ENCODE measurements around the gene FBRS.

The FBRS gene

DNA sequence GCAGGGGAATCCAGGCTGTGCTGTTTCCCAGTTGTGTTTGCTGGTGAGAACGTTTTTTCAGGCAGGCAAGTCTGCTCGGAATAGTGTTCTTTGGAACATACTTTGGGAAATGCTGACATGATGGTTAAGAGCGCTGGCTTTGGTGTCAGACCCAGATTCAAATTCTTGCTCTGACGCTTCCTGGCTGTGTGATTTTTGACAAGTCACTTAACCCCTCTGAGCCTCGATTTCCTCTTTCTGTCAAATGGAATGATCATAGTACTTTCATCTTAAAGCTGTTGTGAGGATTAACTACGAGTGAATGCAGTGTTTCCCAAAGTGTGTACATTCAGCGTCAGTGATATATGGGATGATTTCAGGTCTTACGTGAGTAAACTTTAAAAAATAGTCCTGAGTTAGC is 4.8 kb downstream of the FBRS start:
- DNase-seq (ENCODE audit: insufficient read length, low spot score) (no peak), FAIRE-seq (no peak)
- TF ChIP-seq POU2F2 (IDR thresholded peaks at IDR 0.05; ENCODE audit: low read depth, low read length) (no peak), POLR2AphosphoS5 (IDR thresholded peaks at IDR 0.05; ENCODE audit: low read depth, low read length) (no peak), POLR2A (IDR thresholded peaks at IDR 0.05; ENCODE audit: low read depth, low read length) (no peak), TAF1 (IDR thresholded peaks at IDR 0.05; ENCODE audit: low read depth, low read length) (no peak), SPI1 (IDR thresholded peaks at IDR 0.05; ENCODE audit: low read depth, low read length) (no peak), PAX5 (IDR thresholded peaks at IDR 0.05; ENCODE audit: insufficient read depth, low read length, severe bottlenecking) (no peak)

DNA sequence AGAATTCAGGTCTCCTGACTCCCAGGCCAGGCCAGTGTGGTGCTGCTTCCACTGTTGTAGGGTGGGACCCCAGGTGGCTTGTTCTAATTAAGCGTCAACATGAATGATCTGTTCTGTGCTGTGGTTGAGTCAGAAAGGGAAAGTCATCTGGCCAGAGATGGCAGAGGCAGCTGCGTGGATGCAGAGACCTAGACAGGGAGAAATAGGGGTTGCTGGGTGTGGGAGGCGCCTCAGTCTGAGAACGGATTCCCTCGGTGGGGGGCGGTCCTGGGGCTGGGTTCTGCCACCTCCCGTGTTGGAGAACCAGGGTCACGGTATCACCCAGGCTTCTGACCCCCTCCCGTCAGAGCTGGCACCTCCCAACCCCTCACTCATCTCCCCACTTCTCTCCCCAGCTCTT is 5.6 kb downstream of the FBRS start:
- no peak for TF ChIP-seq POLR2A (IDR thresholded peaks at IDR 0.05; ENCODE audit: low read depth, low read length)
- no peak for TF ChIP-seq POLR2AphosphoS5 (IDR thresholded peaks at IDR 0.05; ENCODE audit: low read depth, low read length)
- no peak for TF ChIP-seq PAX5 (IDR thresholded peaks at IDR 0.05; ENCODE audit: insufficient read depth, low read length, severe bottlenecking)
- no peak for TF ChIP-seq TAF1 (IDR thresholded peaks at IDR 0.05; ENCODE audit: low read depth, low read length)
- TF ChIP-seq POU2F2 (IDR thresholded peaks at IDR 0.05; ENCODE audit: low read depth, low read length) = no peak
- TF ChIP-seq SPI1 (IDR thresholded peaks at IDR 0.05; ENCODE audit: low read depth, low read length) = no peak
- DNase-seq (ENCODE audit: insufficient read length, low spot score) (no peak), FAIRE-seq (no peak)

DNA sequence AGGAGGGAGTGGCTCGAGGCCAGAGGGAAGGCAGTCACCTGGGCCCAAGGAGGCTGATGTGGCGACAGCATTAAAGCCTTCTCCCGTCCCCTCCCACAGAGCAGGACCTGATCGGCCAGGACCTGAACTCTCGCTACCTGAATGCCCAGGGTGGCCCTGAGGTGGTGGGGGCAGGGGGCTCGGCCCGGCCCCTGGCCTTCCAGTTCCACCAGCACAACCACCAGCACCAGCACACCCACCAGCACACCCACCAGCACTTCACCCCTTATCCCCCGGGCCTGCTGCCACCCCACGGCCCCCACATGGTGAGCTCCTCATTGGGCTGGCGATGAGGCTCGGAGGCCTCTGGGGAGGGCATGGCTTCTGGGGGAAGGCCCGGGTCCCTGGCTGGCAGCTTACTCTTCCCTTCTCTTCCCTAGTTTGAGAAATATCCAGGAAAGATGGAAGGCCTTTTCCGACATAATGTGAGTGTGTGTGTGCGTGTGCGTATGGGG is 6.4 kb downstream of the FBRS start:
- DNase-seq (ENCODE audit: insufficient read length, low spot score) (no peak), FAIRE-seq (no peak)
- TF ChIP-seq POU2F2 (IDR thresholded peaks at IDR 0.05; ENCODE audit: low read depth, low read length) (no peak), PAX5 (IDR thresholded peaks at IDR 0.05; ENCODE audit: insufficient read depth, low read length, severe bottlenecking) (no peak), POLR2AphosphoS5 (IDR thresholded peaks at IDR 0.05; ENCODE audit: low read depth, low read length) (no peak), TAF1 (IDR thresholded peaks at IDR 0.05; ENCODE audit: low read depth, low read length) (no peak), POLR2A (IDR thresholded peaks at IDR 0.05; ENCODE audit: low read depth, low read length) (no peak), SPI1 (IDR thresholded peaks at IDR 0.05; ENCODE audit: low read depth, low read length) (no peak)

DNA sequence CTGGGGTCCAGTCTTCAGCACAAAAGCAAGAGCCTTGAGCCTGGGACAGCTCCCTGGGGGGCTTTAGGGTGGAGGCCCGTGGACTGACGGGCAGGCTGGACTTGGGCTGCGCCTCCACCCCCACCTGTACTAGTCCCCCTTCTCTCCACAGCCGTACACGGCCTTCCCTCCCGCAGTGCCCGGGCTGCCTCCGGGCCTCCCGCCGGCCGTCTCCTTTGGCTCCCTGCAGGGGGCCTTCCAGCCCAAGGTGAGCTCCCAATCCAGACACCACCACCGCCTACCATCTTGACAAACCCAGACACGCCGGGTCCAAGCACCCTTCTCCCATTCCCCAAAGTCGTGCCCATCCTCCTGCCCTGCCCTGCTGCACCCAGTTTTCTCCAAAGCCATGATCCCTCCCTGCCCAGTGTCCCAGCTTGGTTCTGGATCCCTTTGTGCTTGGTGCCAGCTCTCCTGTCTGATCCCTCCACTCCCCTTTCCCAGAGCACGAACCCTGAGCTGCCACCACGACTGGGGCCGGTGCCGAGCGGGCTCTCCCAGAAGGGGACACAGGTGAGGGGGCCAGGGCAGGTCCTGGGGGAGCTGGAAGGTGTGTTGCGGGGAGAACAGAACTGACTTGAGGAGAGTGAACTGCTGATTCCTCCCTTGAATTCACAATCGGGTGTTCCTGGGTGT is 7.1 kb downstream of the FBRS start:
- TF ChIP-seq POU2F2 (IDR thresholded peaks at IDR 0.05; ENCODE audit: low read depth, low read length) = no peak
- no peak for TF ChIP-seq POLR2A (IDR thresholded peaks at IDR 0.05; ENCODE audit: low read depth, low read length)
- no peak for TF ChIP-seq PAX5 (IDR thresholded peaks at IDR 0.05; ENCODE audit: insufficient read depth, low read length, severe bottlenecking)
- no peak for TF ChIP-seq SPI1 (IDR thresholded peaks at IDR 0.05; ENCODE audit: low read depth, low read length)
- no peak for TF ChIP-seq POLR2AphosphoS5 (IDR thresholded peaks at IDR 0.05; ENCODE audit: low read depth, low read length)
- no peak for TF ChIP-seq TAF1 (IDR thresholded peaks at IDR 0.05; ENCODE audit: low read depth, low read length)
- FAIRE-seq (no peak), DNase-seq (ENCODE audit: insufficient read length, low spot score) (no peak)

DNA sequence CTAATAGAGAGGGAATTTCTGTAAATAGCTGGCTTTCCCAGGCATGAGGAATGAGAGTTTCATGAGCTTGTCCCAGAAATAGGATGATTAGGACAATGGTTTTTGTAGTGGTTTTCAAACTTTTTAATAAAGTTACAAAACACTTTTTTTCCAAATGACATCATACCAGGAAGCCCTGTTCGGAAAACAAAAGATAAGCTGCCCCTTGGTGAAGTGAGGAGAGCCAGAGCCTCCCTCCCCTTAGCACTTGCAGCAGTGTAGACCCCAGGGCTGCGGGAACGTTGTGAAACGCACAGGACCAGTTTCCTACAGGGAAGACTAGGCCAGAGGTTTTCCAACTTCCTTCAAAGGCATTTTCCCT is 7.6 kb downstream of the FBRS start:
- no peak for TF ChIP-seq SPI1 (IDR thresholded peaks at IDR 0.05; ENCODE audit: low read depth, low read length)
- no peak for TF ChIP-seq POLR2A (IDR thresholded peaks at IDR 0.05; ENCODE audit: low read depth, low read length)
- TF ChIP-seq POLR2AphosphoS5 (IDR thresholded peaks at IDR 0.05; ENCODE audit: low read depth, low read length) = no peak
- TF ChIP-seq POU2F2 (IDR thresholded peaks at IDR 0.05; ENCODE audit: low read depth, low read length) = no peak
- TF ChIP-seq PAX5 (IDR thresholded peaks at IDR 0.05; ENCODE audit: insufficient read depth, low read length, severe bottlenecking) = no peak
- no peak for TF ChIP-seq TAF1 (IDR thresholded peaks at IDR 0.05; ENCODE audit: low read depth, low read length)
- FAIRE-seq = no peak

DNA sequence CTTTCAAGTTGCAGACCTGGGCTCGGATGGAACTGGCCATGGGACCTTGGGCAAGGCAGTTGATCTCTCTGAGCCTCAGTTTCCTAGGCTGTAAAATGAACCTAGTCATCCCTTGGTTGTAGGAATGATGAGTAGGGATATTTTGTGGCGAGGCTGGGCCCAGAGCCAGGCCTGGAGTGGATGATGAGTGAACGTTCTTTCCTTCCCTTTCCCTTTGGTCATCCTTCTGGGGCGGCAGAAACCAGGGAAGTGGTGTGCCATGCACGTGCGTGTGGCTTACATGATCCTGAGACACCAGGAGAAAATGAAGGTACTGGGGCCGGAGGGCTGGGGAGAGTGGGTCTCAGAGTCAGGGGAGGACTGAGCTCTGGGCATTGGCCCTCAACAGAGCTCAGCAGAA is 8.4 kb downstream of the FBRS start:
- FAIRE-seq (no peak), DNase-seq (ENCODE audit: insufficient read length, low spot score) (no peak)
- no peak for TF ChIP-seq POLR2AphosphoS5 (IDR thresholded peaks at IDR 0.05; ENCODE audit: low read depth, low read length)
- no peak for TF ChIP-seq POU2F2 (IDR thresholded peaks at IDR 0.05; ENCODE audit: low read depth, low read length)
- TF ChIP-seq SPI1 (IDR thresholded peaks at IDR 0.05; ENCODE audit: low read depth, low read length) = no peak
- no peak for TF ChIP-seq PAX5 (IDR thresholded peaks at IDR 0.05; ENCODE audit: insufficient read depth, low read length, severe bottlenecking)
- no peak for TF ChIP-seq TAF1 (IDR thresholded peaks at IDR 0.05; ENCODE audit: low read depth, low read length)
- no peak for TF ChIP-seq POLR2A (IDR thresholded peaks at IDR 0.05; ENCODE audit: low read depth, low read length)

More for the DNA sequence above, 7.6 kb downstream of the FBRS start:
- DNase-seq (ENCODE audit: insufficient read length, low spot score) = no peak

DNA sequence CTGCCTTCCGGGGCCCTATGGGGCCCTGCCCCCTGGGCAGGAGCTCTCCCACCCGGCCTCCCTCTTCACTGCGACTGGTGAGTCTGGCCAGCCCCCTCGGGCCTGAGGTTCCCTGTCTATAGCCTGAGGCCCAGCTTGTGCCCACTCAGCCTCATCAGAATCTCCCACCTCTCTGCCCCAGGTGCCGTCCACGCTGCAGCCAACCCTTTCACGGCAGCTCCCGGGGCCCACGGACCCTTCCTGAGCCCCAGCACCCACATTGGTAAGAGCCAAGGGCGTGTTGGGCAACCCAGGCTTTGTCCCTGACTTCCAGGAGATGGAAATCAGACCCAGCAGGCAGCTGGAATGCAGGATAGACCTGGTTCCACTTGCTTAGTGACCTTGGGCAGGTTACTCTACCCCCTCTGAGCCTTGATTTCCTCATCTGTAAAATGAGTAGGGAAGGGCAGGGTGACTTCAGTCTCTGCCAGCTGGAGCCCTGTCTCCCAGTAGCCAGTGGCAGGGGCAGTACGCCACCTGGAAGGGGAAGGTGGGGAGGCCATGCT is 9.2 kb downstream of the FBRS start:
- TF ChIP-seq POU2F2 (IDR thresholded peaks at IDR 0.05; ENCODE audit: low read depth, low read length) = no peak
- no peak for TF ChIP-seq PAX5 (IDR thresholded peaks at IDR 0.05; ENCODE audit: insufficient read depth, low read length, severe bottlenecking)
- TF ChIP-seq SPI1 (IDR thresholded peaks at IDR 0.05; ENCODE audit: low read depth, low read length) = no peak
- TF ChIP-seq TAF1 (IDR thresholded peaks at IDR 0.05; ENCODE audit: low read depth, low read length) = no peak
- no peak for TF ChIP-seq POLR2AphosphoS5 (IDR thresholded peaks at IDR 0.05; ENCODE audit: low read depth, low read length)
- no peak for DNase-seq (ENCODE audit: insufficient read length, low spot score)
- no peak for FAIRE-seq

DNA sequence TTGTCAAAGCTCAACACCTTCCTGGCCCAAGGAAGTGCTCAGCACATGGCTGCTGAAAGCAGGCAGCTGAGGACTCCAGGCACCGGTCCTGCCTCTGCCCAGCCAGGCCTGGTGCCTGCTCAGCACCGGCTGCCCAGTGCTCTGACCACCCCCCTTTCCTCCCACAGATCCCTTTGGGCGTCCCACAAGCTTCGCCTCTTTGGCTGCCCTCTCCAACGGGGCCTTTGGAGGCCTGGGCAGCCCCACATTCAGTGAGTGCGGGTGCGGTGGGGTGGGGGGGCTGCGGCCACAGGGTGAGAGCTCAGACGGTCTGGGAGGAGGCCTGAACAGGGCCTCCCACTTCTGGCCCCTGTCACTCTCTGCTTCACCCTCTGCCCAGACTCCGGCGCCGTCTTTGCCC is 10.2 kb downstream of the FBRS start:
- no peak for DNase-seq (ENCODE audit: insufficient read length, low spot score)
- TF ChIP-seq PAX5 (IDR thresholded peaks at IDR 0.05; ENCODE audit: insufficient read depth, low read length, severe bottlenecking) (no peak), SPI1 (IDR thresholded peaks at IDR 0.05; ENCODE audit: low read depth, low read length) (no peak), POLR2AphosphoS5 (IDR thresholded peaks at IDR 0.05; ENCODE audit: low read depth, low read length) (no peak), POU2F2 (IDR thresholded peaks at IDR 0.05; ENCODE audit: low read depth, low read length) (no peak), TAF1 (IDR thresholded peaks at IDR 0.05; ENCODE audit: low read depth, low read length) (no peak), POLR2A (IDR thresholded peaks at IDR 0.05; ENCODE audit: low read depth, low read length) (no peak)
- FAIRE-seq = no peak

DNA sequence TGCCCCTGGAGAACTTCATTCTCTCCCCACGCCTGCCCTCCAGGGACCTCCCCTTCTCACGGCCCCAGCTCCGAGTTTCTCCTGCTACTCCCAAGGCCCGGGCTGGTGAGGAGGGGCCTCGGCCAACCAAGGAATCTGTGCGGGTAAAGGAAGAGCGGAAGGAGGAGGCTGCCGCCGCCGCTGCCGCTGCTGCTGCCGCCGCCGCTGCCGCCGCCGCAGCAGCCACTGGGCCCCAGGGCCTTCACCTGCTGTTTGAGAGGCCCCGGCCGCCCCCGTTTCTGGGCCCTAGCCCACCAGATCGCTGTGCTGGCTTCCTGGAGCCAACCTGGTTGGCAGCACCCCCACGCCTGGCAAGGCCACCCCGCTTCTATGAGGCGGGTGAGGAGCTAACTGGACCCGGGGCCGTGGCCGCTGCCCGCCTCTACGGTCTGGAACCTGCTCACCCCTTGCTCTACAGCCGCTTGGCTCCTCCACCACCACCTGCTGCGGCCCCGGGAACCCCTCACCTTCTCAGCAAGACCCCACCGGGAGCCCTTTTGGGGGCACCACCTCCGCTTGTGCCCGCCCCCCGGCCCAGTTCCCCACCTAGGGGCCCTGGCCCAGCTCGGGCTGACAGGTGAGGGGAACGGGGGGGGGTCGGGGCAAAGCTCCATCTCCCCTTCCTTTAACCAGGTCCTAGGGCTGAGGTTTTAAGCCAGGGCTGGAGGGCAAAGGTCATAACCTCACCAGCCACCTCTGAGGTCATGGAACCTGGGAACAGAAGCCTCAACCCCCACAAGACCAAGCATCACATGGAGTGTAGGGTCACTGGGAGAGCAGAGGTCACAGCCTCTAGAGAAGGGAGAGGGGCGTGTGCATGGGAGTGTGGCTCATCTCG is 11.0 kb downstream of the FBRS start:
- no peak for TF ChIP-seq SPI1 (IDR thresholded peaks at IDR 0.05; ENCODE audit: low read depth, low read length)
- DNase-seq (ENCODE audit: insufficient read length, low spot score) (no peak), FAIRE-seq (no peak)
